VCaP (cell line): ENCODE results near the gene LDLRAD4.

ENCODE experiments used
- H3K27ac ChIP-seq: fragments of 450-650 bp; 2 replicates; pipeline ENCODE4 v1.5.1; 2017
- TF ChIP-seq, protein P1 (sequence below): fragments of 450-650 bp; conservative IDR thresholded peaks from 2 replicates; pipeline ENCODE4 v1.5.1; 2017; ENCODE audit warnings: mild to moderate bottlenecking, moderate library complexity

Gene LDLRAD4

DNA sequence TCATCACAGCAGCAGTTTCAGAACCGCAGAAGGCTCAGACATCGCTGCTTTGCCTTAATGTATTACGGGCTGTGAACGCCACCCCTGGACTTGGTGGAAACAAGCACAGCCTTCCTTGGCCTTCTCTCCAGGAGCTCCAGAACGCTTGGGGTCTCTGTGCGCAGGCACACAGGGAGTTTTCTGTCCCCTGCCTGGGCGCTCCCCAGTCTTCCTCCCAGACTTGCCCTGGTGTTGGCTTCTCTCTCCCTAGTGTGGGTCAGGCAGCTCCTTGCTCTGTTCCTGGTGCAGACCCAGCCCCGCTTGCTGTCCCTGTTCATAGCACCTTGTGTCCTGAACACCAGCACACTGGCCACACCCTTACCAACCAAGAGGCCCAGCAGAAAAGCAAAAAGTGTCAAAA lies 404.2 kb downstream of the LDLRAD4 start:
- TF ChIP-seq, protein P1, sequence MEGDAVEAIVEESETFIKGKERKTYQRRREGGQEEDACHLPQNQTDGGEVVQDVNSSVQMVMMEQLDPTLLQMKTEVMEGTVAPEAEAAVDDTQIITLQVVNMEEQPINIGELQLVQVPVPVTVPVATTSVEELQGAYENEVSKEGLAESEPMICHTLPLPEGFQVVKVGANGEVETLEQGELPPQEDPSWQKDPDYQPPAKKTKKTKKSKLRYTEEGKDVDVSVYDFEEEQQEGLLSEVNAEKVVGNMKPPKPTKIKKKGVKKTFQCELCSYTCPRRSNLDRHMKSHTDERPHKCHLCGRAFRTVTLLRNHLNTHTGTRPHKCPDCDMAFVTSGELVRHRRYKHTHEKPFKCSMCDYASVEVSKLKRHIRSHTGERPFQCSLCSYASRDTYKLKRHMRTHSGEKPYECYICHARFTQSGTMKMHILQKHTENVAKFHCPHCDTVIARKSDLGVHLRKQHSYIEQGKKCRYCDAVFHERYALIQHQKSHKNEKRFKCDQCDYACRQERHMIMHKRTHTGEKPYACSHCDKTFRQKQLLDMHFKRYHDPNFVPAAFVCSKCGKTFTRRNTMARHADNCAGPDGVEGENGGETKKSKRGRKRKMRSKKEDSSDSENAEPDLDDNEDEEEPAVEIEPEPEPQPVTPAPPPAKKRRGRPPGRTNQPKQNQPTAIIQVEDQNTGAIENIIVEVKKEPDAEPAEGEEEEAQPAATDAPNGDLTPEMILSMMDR, result no peak

DNA sequence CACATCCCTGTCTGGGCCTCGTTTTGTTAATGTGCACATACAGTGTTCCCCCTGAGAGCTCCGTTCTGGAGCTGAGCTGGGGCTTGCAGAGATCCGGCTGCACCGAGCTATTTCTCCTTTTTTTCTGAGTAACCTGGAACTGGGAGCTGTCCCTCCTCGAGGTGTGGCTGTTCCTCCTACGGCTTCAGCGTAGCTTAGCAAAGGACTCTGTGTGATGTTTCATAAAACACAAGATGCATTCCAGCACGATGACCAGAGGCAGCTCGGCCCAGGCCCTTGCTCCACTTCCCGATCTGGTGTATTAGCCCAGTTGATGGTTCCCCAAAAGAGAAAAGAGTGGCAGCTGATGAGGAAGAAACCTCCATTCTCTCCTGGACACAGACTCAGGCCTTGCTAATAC lies 404.8 kb downstream of the LDLRAD4 start:
- H3K27ac ChIP-seq, result no peak overlapping the region

More for the DNA sequence above, 404.2 kb downstream of the LDLRAD4 start:
- no peak overlapping the region for H3K27ac ChIP-seq

DNA sequence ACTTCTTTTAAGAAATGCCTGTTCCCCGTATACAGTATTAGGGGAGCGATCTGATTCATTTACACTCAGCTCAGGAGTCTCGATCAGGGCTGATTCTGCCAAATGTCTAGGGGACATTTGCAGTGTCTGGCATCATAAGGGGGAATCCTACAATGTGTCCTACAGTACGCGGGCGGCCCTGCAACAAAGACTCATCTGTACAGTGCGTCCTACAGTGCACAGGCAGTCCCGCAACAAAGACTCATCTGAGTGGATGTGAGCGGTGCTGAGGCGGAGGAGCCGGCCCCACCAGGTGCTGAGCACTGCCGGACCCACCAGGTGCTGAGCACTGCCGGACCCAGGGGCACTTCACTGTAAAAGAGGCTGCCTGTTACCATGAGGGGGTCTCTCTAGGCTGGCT lies 405.3 kb downstream of the LDLRAD4 start:
- H3K27ac ChIP-seq, result no peak overlapping the region
- TF ChIP-seq, protein P1, result no peak

More for the DNA sequence above, 404.8 kb downstream of the LDLRAD4 start:
- TF ChIP-seq, protein P1, result no peak

DNA sequence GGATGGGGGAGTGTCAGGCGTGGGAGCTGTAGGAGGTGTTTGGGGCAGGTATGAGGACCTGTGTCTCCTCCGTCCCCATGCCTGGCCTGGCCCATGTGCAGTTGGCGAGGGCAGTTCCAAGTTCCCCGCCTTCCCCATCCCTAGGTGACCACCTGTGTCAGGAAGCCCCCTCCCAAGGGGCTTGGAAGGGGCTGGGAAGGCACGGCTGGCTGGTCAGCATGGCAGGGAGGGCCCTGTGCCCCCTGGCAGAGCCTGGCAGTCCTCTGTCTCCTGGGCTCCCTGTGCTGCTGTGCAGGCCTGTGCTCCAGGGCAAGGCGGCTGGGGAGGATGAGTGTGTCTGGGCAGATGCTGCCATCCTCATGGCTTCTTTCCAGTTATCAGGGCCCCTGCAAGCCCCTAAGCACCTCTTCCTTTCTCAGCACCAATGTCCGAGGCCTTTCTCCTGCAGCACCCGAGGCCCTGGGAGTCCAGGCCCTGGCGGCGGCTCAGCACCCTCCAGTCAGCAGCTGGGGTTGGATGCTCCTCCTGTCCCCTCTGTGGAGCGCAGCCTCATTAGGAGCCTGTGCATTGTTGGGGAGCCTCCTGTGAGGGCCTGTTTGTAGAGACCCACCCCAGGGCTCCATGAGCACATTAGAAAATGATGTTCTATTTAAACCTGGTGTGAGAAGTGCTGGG lies 406.1 kb downstream of the LDLRAD4 start:
- TF ChIP-seq, protein P1, result no peak
- no peak overlapping the region for H3K27ac ChIP-seq

DNA sequence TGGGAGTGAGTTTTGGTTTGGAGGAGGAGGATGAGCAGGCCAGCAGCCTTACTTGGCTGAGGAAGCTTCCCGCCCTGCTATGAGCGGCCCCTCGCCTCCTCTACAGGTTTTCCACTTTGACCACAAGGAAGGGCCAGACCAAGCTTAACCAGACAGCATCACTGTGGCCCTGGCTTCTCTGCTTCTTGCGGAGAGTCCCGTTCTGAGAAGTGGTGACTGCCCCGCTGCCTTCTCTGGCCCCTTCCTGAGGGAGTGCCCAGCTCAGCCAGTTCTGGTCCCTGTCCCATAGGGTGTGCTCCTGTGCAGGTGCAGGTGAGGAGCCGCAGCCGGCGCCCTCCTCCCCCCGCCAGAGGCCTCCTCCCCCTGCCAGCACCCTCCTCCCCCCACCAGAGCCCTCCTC lies 406.8 kb downstream of the LDLRAD4 start:
- H3K27ac ChIP-seq, result no peak overlapping the region
- TF ChIP-seq, protein P1, result no peak

DNA sequence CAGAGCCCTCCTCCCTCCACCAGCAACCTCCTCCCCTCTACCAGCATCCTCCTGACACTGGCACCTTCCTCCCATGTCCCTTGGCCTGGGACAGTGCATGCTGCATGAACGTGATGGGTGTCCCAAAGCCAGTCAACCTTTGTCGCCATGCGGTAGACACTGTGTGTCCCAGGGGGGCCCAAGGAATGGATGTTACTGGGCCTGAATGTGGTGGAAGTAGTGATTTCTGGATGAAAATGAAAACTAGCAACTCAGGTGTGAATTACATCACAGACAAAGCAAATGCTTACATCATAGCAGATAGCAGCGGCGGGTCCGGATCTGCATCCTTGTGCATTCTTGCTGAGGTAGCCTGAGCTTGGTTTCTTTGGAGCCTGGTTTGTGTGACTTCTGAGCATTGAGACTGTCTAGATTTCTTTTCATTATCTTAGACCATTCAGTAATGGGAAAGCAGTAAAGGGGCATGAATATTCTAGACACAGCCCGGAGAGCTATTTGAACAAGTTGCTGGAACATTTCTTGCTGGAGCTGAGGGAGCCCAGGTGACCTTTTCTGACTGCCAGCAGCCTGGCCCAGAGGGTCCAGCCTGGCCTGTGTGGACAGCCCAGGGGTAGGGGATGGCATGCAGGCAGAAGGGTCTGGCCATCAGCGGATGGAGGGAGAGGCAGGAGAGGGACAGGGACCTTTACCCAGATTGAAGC lies 407.4 kb downstream of the LDLRAD4 start:
- H3K27ac ChIP-seq, result no peak overlapping the region
- TF ChIP-seq, protein P1, result no peak

DNA sequence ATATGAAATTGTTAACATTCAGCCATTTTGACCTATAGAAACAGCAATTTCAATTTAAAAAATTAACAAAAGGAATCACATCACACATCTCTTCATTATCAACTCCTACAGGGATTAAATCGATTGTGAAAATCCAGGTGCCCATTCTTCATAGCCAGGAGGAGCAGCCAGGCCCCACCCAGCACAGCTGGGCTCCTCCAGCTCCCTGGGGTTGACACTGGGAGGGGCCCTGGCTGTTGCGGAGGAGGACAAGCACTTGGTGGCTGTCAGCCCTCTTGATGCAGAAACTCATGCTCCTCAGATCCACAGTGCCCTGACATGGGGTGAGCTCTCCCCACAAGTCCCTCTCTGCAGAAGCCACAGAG lies 408.0 kb downstream of the LDLRAD4 start:
- no peak overlapping the region for H3K27ac ChIP-seq
- TF ChIP-seq, protein P1, result no peak
